ENCODE data around the gene UGT1A3. TPM values are rescaled to one million over a fixed set of nuclear protein-coding genes. Genes with fewer than 3 reads are reported as not detected.

Gene UGT1A3
- total RNA-seq, 1 experiment from 2014 or later = not detected

DNA sequence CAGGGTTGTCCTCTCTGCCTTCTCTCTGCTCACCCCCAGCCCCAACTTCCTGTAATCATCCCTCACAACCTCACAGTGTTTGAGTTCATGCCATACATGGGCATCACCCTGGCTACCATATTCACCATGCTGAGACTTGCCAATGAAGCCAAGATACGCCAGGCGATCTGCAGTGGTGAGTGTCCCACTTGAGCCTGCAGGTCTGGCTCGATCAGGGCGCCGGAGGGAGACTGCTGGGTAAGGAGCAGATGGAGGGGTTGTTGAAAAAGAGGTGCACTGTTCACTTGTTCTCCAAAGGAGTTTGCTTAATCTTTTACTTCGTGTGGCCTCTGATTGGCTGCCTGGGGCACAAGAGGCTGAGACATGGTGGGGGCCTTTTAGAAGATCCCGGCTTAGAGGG is 63.9 kb downstream of the UGT1A3 start:
- no peak for DNase-seq (ENCODE audit: extremely low read depth, low read depth)

- DNase-seq (ENCODE audit: extremely low read depth, low read depth) = no peak
Observed at GRCh38 chr2:233793465-233794127, 64.8 kb downstream of the UGT1A3 start.

DNA sequence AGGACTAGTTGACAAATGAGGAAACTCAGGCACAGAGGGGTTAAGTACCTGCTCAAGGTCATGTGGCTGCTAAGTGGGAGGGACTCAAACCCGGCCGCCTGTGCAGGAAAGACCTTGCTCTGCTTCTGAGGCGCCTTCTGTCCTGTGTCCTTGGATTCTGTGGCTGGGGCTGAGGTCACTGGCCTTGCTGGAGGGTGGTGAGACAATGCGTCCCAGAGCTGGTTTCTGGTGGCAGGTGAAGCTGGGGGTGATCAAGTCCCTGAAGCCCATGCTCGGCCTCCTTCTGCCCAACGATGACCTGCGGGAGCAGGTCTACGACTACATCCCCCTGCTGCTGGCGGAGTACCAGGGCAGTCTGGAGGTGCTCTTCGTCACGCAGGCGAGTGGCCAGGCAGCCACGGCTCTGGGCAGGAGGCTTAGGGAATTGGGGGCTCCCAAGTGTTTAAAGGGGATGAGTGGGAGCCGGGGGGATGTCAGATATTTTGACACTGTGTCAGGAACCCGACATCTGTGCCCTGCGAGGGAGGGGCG is 65.4 kb downstream of the UGT1A3 start:
- DNase-seq (ENCODE audit: extremely low read depth, low read depth) = no peak

DNA sequence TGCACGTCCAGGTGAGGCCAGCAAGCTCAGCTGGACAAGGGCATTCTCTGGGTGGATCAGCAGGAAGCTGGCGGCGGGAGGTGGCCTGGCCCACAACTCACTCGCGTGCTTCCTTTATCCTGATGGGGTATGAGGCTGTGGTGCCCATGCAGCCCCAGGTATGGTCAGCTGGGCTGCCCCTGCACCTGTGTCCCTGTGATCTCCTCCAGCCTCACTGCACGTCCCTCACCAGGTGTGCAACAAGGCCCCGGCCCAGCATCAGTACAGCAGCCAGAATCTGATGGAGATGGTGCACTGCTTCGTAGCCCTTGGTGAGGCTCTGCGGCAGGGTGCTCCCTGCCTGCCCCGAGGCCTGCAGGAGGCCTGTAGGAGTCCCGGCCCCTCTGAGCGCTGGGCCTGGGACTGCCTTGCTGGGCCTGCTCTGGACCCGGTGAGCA is 66.9 kb downstream of the UGT1A3 start:
- DNase-seq (ENCODE audit: extremely low read depth, low read depth) = no peak

- DNase-seq (ENCODE audit: extremely low read depth, low read depth) = no peak
Observed at GRCh38 chr2:233796254-233796653, 67.4 kb downstream of the UGT1A3 start.

- no peak for DNase-seq (ENCODE audit: extremely low read depth, low read depth)
Observed at GRCh38 chr2:233798335-233799086, 69.7 kb downstream of the UGT1A3 start.

DNA sequence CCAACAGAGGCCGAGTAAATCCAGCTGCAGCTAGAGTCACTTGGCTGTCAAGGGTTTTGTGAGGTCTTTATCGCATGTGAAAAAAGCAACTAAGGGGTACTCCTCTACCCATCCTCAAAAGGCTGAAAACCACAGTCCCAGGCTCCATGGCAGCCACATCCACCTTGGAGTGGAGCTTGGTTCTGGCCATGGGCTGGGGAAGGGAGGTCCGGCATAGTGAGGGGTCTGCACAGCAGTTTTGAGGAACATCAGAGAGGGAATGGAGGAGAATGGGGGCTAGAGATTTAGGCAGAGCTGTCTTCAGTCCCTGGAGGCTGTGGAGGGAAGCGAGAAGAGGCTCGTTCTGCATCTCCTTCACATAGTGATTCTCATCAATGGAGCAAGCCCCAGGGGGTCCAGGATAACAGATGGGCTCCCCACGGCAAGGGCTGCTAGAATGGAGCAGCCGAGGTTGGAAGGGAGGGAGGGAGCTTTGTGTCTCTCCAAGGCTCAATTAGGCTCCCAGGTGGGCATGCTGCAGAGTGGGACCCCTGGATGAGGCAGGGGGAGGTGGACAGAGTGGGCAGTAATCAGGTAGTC is 70.3 kb downstream of the UGT1A3 start:
- no peak for DNase-seq (ENCODE audit: extremely low read depth, low read depth)

DNA sequence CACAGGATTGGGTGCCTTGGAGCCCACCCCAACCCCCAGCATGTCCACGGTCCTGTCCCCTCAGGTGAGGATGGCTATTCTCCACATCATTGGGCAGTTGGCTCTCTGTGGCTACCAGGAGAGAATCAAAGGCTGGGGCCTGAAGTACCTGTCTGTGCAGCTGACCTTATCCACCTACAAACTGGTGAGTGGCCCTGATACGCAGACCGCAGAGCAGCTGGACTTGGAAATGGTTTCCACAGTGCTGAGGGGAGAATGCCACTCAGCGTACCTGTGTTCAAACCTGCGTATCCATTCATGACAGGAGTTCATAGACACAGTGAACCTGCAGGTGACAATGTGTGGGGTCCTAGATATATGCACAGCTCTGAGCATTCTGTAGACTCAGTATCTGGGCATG is 70.9 kb downstream of the UGT1A3 start:
- DNase-seq (ENCODE audit: extremely low read depth, low read depth) = no peak

GRCh38 chr2:233800208-233800607 is 71.4 kb downstream of the UGT1A3 start:
- DNase-seq (ENCODE audit: extremely low read depth, low read depth) = no peak

DNA sequence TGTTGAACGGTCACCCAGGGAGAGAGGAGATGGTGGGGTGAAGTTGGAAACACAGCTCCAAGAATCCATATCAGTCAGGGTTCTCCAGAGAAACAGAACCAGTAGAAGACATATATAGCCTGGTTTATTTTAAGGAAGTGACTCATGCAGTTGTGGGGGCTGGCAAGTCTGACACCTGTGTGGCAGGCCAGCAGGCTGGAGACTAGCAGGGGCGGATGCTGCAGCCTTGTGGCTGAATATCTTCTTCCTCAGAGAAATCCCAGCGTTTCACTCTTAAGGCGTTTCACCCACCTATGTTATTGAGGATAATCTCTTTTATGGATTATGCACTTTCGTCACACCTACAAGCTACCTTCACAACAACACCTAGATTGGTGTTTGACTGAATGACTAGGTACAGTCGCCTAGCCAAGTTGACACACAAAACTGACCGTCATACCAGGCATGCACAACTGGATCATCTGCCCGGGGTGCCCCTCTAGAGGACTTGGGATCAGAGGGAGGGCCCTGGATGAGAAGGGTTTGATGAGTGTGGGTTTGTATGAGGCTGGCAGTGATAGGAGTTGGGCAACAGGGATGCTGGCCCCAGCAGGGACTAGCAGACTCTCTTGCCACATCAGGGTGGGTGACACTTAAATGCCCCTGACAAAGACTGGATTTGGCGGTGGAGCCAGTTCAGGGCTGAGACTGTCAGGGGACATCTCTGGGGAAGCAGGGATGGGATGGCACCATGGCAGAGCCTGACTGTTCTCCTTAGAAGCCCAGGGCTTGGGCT is 72.7 kb downstream of the UGT1A3 start:
- DNase-seq (ENCODE audit: extremely low read depth, low read depth) = no peak

DNA sequence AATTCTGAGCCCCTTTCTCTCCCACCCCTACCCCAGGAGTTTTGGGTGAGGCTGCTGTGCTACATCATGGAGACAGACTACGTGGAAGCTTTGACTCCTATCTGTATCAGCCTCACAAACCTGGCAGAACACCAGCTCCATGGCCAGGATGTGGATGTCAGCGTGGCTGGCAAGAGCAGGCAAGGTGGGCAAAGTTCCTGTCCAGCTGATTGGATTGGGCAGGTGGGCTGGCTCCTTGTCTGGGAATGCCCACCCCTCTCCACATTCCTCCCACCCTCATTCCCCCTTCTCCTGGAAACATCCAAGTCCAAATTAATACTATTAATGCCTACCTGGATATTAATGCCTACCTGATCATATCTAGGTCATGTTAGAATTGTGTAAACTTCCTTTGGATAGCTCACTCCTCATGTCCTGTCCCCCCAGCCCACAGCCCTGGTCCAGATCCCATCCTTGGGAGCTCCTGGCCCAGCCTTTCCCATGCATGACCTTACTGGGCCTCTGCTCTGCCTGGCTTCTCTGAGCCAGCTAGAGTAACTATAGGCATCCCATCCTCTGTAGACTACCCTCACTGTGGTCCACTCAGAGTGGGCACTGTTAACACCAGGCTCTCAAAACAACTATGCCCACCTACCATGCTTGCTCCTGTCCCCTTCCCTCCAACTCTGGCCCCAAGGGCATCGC is 73.4 kb downstream of the UGT1A3 start:
- DNase-seq (ENCODE audit: extremely low read depth, low read depth) = no peak

- DNase-seq (ENCODE audit: extremely low read depth, low read depth) = no peak
Observed at GRCh38 chr2:233803292-233803911, 74.6 kb downstream of the UGT1A3 start.

GRCh38 chr2:233803994-233804393 is 75.2 kb downstream of the UGT1A3 start:
- no peak for DNase-seq (ENCODE audit: extremely low read depth, low read depth)

DNA sequence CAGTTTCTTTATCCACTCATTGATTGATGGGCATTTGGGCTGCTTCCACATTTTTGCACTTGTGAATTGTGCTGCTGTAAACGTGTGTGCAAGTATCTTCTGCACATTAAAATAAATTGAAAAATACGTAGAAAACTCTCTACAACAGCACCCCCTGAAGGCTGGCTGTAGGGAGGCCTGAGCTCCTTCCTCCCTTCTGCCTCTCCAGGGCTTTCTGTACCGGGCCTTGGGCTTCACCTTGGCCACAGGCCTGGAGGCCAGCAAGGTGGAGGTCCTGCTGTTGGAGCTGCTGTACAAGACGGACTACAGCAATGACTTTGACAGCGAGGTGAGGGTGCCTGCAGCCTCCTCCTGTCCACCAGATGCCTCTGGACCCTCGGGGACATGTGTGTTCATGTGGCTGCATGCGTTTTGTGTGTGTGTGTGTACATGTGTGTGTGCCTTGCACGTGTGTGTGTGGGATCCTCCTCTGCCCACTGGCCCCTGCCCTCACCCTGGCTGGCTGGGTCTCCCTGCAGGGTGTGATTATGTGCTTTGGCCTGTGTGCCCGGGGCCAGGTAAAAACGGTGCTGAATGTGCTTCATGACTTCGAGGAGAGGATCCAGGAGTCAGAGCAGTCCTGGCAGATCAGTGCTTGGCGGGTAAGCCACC is 78.5 kb downstream of the UGT1A3 start:
- DNase-seq (ENCODE audit: extremely low read depth, low read depth) = no peak

- no peak for DNase-seq (ENCODE audit: extremely low read depth, low read depth)
Observed at GRCh38 chr2:233807966-233808935, 79.4 kb downstream of the UGT1A3 start.

DNA sequence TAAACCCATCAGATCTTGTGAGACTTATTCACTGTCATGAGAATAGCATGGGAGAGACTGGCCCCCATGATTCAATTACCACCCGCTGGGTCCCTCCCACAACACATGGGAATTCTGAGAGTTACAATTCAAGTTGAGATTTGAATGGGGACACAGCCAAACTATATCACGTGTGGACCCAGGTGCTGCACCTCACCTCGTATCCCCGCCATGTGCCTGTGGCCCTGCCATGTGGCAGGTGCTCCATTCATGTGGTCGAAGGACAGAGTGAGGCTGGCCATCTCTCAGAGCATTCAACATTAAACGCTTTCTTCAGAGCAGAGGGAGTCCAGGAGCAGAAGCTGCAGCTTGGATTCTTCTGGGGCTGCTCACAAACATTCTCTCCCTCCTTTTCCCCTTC is 81.5 kb downstream of the UGT1A3 start:
- no peak for DNase-seq (ENCODE audit: extremely low read depth, low read depth)

- no peak for DNase-seq (ENCODE audit: extremely low read depth, low read depth)
Observed at GRCh38 chr2:233811087-233811486, 82.2 kb downstream of the UGT1A3 start.

DNA sequence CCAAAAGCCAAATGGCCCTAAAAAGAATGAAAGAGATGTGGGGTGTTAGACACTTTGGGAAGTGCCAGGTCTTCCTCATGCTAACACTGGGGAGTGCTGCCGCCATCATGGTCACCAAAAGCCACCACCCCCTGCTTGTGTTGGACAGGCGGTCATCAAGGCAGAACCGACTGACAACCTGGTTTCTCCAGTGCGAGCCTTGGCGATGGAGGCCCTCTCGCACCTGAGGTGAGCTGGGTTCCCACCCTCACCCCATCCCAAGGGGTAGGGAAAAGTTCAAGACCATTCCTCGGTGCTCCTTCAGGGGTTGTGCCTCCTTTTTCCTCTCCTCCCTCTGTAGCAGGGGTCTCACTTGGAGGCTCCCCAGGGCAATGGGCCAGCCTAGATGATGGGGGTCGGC is 82.9 kb downstream of the UGT1A3 start:
- no peak for DNase-seq (ENCODE audit: extremely low read depth, low read depth)

Data from NCI-H460 (cell line).